ENCODE data around the gene AFF3. TPM values are rescaled to one million over a fixed set of nuclear protein-coding genes. Genes with fewer than 3 reads are reported as not detected.

The AFF3 gene
- total and polyA plus RNA-seq, 2 experiments from 2014 or later, result 7.3 to 7.8 TPM

- Histone ChIP-seq H3K36me3 (replicated peaks; ENCODE audit: insufficient read depth, low read depth) (no peaks in the 10 kb centered on the region), H3K4me3 (no peak overlapping the region), H3K4me2 (no peak overlapping the region), H3K27ac (no peak overlapping the region), H3K4me1 (ENCODE audit: insufficient read depth) (no peaks in the 10 kb centered on the region), H3K27me3 (no peaks in the 10 kb centered on the region), H3K9me2 (replicated peaks; ENCODE audit: insufficient read depth) (no peaks in the 10 kb centered on the region), H3K79me2 (no peaks in the 10 kb centered on the region), H4K20me1 (ENCODE audit: insufficient read depth, poor library complexity, severe bottlenecking) (no peaks in the 10 kb centered on the region), H3K9me3 (ENCODE audit: low read depth) (no peaks in the 10 kb centered on the region), H2AFZ (no peak overlapping the region)
- over 99% methylated on average over 3 of the region's 3 CpGs for WGBS (ENCODE audit: low lambda C conversion rate, missing lambda C conversion rate)
- DNase-seq (ENCODE audit: low spot score), result no peak
- no peak for TF ChIP-seq EZH2phosphoT487 (IDR thresholded peaks at IDR 0.05; ENCODE audit: low read depth, severe bottlenecking, unreplicated experiment)
- no peak for TF ChIP-seq EZH2 (IDR thresholded peaks at IDR 0.05; ENCODE audit: borderline replicate concordance)
- TF ChIP-seq, protein P1, sequence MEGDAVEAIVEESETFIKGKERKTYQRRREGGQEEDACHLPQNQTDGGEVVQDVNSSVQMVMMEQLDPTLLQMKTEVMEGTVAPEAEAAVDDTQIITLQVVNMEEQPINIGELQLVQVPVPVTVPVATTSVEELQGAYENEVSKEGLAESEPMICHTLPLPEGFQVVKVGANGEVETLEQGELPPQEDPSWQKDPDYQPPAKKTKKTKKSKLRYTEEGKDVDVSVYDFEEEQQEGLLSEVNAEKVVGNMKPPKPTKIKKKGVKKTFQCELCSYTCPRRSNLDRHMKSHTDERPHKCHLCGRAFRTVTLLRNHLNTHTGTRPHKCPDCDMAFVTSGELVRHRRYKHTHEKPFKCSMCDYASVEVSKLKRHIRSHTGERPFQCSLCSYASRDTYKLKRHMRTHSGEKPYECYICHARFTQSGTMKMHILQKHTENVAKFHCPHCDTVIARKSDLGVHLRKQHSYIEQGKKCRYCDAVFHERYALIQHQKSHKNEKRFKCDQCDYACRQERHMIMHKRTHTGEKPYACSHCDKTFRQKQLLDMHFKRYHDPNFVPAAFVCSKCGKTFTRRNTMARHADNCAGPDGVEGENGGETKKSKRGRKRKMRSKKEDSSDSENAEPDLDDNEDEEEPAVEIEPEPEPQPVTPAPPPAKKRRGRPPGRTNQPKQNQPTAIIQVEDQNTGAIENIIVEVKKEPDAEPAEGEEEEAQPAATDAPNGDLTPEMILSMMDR (IDR thresholded peaks at IDR 0.05; ENCODE audit: poor library complexity), result no peak
These were observed 64.5 kb downstream of the AFF3 start for GRCh38 chr2:100077935-100078334.

- Histone ChIP-seq H3K4me3 (no peak overlapping the region), H3K36me3 (replicated peaks; ENCODE audit: insufficient read depth, low read depth) (no peaks in the 10 kb centered on the region), H3K4me2 (no peak overlapping the region), H3K27me3 (no peaks in the 10 kb centered on the region), H3K9me3 (ENCODE audit: low read depth) (no peaks in the 10 kb centered on the region), H2AFZ (no peak overlapping the region), H4K20me1 (ENCODE audit: insufficient read depth, poor library complexity, severe bottlenecking) (no peaks in the 10 kb centered on the region), H3K4me1 (ENCODE audit: insufficient read depth) (no peaks in the 10 kb centered on the region), H3K9me2 (replicated peaks; ENCODE audit: insufficient read depth) (no peaks in the 10 kb centered on the region), H3K27ac (no peak overlapping the region), H3K79me2 (no peaks in the 10 kb centered on the region)
- TF ChIP-seq, protein P1 (IDR thresholded peaks at IDR 0.05; ENCODE audit: poor library complexity), result no peak
- TF ChIP-seq EZH2phosphoT487 (IDR thresholded peaks at IDR 0.05; ENCODE audit: low read depth, severe bottlenecking, unreplicated experiment) (no peak), EZH2 (IDR thresholded peaks at IDR 0.05; ENCODE audit: borderline replicate concordance) (no peak)
- no peak for DNase-seq (ENCODE audit: low spot score)
These were observed 64.9 kb downstream of the AFF3 start for GRCh38 chr2:100077456-100077855.

DNA sequence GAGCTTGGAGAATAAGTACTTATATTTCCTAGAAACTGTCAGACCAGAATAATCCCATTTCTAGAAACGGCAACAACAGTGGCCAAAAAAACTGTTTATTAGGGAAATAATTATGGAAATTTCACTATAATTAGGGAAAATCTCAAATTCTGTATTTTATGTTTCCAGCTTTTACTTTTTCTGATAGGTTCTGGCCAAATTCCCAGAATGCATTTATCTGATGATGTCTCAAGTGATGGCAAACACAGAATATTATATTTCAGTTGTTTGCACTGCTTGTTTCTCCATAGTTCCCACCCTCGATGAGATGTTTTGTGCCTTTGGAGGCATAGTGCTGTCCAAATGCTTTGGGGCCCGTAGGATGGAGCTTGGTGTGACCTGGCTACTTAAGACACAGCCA lies 66.9 kb downstream of the AFF3 start:
- 85% methylated on average over 3 of the region's 3 CpGs for WGBS (ENCODE audit: low lambda C conversion rate, missing lambda C conversion rate)
- Histone ChIP-seq H3K4me1 (ENCODE audit: insufficient read depth) (peaks cover 2% of the 10 kb centered on the region), H2AFZ (no peak overlapping the region), H3K4me3 (no peak overlapping the region), H3K4me2 (no peak overlapping the region), H3K9me3 (ENCODE audit: low read depth) (no peaks in the 10 kb centered on the region), H3K9me2 (replicated peaks; ENCODE audit: insufficient read depth) (no peaks in the 10 kb centered on the region), H3K27me3 (no peaks in the 10 kb centered on the region), H3K79me2 (no peaks in the 10 kb centered on the region), H4K20me1 (ENCODE audit: insufficient read depth, poor library complexity, severe bottlenecking) (no peaks in the 10 kb centered on the region), H3K27ac (no peak overlapping the region), H3K36me3 (replicated peaks; ENCODE audit: insufficient read depth, low read depth) (no peaks in the 10 kb centered on the region)
- TF ChIP-seq, protein P1 (IDR thresholded peaks at IDR 0.05; ENCODE audit: poor library complexity), result no peak
- no peak for TF ChIP-seq EZH2 (IDR thresholded peaks at IDR 0.05; ENCODE audit: borderline replicate concordance)
- TF ChIP-seq EZH2phosphoT487 (IDR thresholded peaks at IDR 0.05; ENCODE audit: low read depth, severe bottlenecking, unreplicated experiment), result no peak
- no peak for DNase-seq (ENCODE audit: low spot score)

- WGBS (ENCODE audit: low lambda C conversion rate, missing lambda C conversion rate), result 95% methylated on average over 3 of the region's 3 CpGs
- Histone ChIP-seq H3K9me3 (ENCODE audit: low read depth) (no peaks in the 10 kb centered on the region), H3K4me3 (no peak overlapping the region), H3K79me2 (no peaks in the 10 kb centered on the region), H3K4me2 (no peak overlapping the region), H3K9me2 (replicated peaks; ENCODE audit: insufficient read depth) (no peaks in the 10 kb centered on the region), H3K27ac (no peak overlapping the region), H2AFZ (no peak overlapping the region), H3K36me3 (replicated peaks; ENCODE audit: insufficient read depth, low read depth) (no peaks in the 10 kb centered on the region), H3K27me3 (no peaks in the 10 kb centered on the region), H3K4me1 (ENCODE audit: insufficient read depth) (peaks cover 13% of the 10 kb centered on the region), H4K20me1 (ENCODE audit: insufficient read depth, poor library complexity, severe bottlenecking) (no peaks in the 10 kb centered on the region)
- TF ChIP-seq, protein P1 (IDR thresholded peaks at IDR 0.05; ENCODE audit: poor library complexity), result no peak
- TF ChIP-seq EZH2 (IDR thresholded peaks at IDR 0.05; ENCODE audit: borderline replicate concordance), result no peak
- DNase-seq (ENCODE audit: low spot score), result no peak
These were observed 69.3 kb downstream of the AFF3 start for GRCh38 chr2:100073110-100073509.

All from hepatocyte (in vitro differentiated cells).